ENCODE measurements around the gene CFAP54. TPM values are rescaled to one million over a fixed set of nuclear protein-coding genes. Genes with fewer than 3 reads are reported as not detected.

CFAP54 gene
- total RNA-seq, 1 donor from 2014 or later = 0.16 TPM

DNA sequence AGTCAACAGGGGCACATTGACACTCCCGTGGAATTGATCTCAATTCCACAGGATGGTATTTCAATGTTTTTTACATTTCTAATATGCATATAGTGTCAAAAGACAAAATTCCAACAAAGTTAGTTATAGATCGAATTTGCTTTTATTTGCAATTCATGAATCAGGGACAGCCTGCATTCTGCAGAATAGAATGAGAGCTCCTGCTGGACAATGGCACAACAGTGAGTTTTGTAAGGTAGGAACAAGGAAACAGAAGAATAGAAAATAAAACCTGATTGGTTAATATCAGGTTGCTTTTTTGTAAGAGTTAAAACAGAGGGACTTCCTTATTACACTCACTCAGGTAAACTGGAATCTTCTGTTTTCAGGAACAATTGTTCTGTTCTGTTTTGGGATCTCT is 384.8 kb downstream of the CFAP54 start:
- no peaks in the 10 kb centered on the region for H3K36me3 ChIP-seq
- no peak overlapping the region for H3K27ac ChIP-seq (replicated peaks)
- intact Hi-C loops (cut with micrococcal nuclease) = no loop called here
- peaks cover 7% of the 10 kb centered on the region for H3K27me3 ChIP-seq (ENCODE audit: low read depth)
- no peak for DNase-seq
- H3K4me3 ChIP-seq = no peak overlapping the region
- TF ChIP-seq, protein P1, sequence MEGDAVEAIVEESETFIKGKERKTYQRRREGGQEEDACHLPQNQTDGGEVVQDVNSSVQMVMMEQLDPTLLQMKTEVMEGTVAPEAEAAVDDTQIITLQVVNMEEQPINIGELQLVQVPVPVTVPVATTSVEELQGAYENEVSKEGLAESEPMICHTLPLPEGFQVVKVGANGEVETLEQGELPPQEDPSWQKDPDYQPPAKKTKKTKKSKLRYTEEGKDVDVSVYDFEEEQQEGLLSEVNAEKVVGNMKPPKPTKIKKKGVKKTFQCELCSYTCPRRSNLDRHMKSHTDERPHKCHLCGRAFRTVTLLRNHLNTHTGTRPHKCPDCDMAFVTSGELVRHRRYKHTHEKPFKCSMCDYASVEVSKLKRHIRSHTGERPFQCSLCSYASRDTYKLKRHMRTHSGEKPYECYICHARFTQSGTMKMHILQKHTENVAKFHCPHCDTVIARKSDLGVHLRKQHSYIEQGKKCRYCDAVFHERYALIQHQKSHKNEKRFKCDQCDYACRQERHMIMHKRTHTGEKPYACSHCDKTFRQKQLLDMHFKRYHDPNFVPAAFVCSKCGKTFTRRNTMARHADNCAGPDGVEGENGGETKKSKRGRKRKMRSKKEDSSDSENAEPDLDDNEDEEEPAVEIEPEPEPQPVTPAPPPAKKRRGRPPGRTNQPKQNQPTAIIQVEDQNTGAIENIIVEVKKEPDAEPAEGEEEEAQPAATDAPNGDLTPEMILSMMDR (IDR thresholded peaks at IDR 0.05; ENCODE audit: borderline replicate concordance) = no peak
- H3K9me3 ChIP-seq (replicated peaks) = peaks cover 12% of the 10 kb centered on the region
- H3K4me1 ChIP-seq = no peaks in the 10 kb centered on the region

DNA sequence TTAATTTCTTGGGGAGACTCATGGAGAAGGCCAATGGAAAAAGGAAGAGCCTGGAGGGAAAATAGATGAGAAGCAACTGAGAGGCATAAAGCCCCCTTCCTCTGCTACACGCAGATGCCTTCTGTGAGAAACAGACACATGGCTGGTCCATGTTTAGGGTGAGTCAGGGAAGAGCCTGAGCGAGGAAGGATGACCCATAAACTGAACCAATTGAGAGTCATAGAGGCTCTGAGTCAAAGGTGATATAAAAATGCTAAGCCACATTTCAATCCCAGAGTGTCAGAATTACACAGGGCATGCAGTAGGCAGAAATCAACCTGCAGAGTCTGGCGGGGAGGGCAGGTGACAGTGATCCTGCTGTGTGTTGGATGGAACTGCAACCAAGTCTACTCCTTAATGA is 387.6 kb downstream of the CFAP54 start:
- H3K9me3 ChIP-seq (replicated peaks) = peaks cover 8% of the 10 kb centered on the region
- H3K36me3 ChIP-seq = no peaks in the 10 kb centered on the region
- TF ChIP-seq, protein P1 (IDR thresholded peaks at IDR 0.05; ENCODE audit: borderline replicate concordance) = no peak
- H3K27ac ChIP-seq (replicated peaks) = no peak overlapping the region
- H3K4me1 ChIP-seq = no peaks in the 10 kb centered on the region
- H3K27me3 ChIP-seq (ENCODE audit: low read depth) = peaks cover 7% of the 10 kb centered on the region
- intact Hi-C loops (cut with micrococcal nuclease) = no loop called here
- no peak overlapping the region for H3K4me3 ChIP-seq
- DNase-seq = no peak

DNA sequence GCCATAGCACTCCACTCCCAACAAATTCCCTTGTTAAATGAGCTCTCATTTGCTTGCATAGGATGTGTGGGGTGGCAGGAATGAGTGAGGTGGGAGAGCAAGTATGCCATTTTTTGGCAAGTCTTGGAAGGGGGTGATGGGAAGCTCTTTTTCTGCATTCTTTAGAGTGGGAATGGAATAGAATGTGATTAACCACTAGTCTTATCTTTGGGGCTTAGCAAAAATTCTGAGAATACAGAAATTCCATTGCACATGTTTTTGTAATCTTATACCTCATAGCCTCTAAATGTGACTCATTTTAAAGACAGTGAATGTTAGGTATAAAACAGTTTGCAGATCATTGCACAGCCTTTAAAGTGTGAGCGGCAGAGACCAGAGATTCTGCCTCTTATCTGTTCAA is 389.3 kb downstream of the CFAP54 start:
- Histone ChIP-seq H3K9me3 (replicated peaks) (no peaks in the 10 kb centered on the region), H3K4me1 (no peaks in the 10 kb centered on the region), H3K4me3 (no peak overlapping the region), H3K36me3 (no peaks in the 10 kb centered on the region), H3K27ac (replicated peaks) (no peak overlapping the region), H3K27me3 (ENCODE audit: low read depth) (peaks cover 7% of the 10 kb centered on the region)
- intact Hi-C loops (cut with micrococcal nuclease) = no loop called here
- TF ChIP-seq, protein P1 (IDR thresholded peaks at IDR 0.05; ENCODE audit: borderline replicate concordance) = no peak
- DNase-seq = no peak

DNA sequence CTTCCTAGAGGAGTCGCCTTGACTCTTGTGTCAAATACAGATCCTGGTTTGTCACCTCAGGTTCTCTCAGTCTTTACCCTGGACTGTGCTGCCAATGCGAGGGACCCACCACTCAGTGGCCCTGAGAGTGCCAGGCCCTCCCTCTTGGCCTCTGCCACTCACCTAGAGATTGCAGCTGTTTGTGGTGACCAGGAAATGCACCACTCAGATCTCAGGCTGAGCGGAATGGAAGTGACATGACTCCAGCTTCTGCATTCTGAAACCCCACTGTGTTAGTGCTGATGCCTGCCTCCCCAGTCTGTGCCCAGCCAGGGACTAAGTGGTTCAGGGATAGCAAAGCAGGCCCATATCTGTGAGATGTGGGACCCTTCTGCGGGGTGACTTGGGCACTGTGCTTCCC is 389.9 kb downstream of the CFAP54 start:
- Histone ChIP-seq H3K36me3 (no peaks in the 10 kb centered on the region), H3K4me1 (no peaks in the 10 kb centered on the region), H3K27me3 (ENCODE audit: low read depth) (peaks cover 7% of the 10 kb centered on the region), H3K27ac (replicated peaks) (no peak overlapping the region), H3K4me3 (no peak overlapping the region), H3K9me3 (replicated peaks) (no peaks in the 10 kb centered on the region)
- no peak for DNase-seq
- TF ChIP-seq, protein P1 (IDR thresholded peaks at IDR 0.05; ENCODE audit: borderline replicate concordance) = no peak
- intact Hi-C loops (cut with micrococcal nuclease) = no loop called here

DNA sequence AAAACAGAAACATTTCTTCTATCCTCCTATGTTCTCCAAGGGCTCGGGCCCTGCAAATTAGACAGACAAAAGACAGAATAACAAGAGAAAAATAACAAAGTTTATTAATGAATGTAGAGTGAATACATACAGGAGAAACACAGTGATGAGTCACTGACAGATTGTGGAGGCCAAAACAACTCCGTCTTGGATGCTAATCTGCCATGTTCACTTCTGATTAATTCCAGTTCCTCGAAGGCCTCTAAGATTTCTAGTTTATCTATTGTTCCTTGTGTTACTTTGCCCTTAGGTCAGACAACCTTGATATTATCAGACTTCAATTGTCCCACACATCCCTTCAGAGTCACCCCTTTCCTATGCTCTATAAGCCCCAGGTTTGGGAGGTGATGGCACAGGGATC is 390.8 kb downstream of the CFAP54 start:
- Histone ChIP-seq H3K27me3 (ENCODE audit: low read depth) (peaks cover 2% of the 10 kb centered on the region), H3K9me3 (replicated peaks) (no peaks in the 10 kb centered on the region), H3K4me3 (no peak overlapping the region), H3K36me3 (no peaks in the 10 kb centered on the region), H3K27ac (replicated peaks) (no peak overlapping the region), H3K4me1 (no peaks in the 10 kb centered on the region)
- intact Hi-C loops (cut with micrococcal nuclease) = no loop called here
- DNase-seq = no peak
- TF ChIP-seq, protein P1 (IDR thresholded peaks at IDR 0.05; ENCODE audit: borderline replicate concordance) = no peak

DNA sequence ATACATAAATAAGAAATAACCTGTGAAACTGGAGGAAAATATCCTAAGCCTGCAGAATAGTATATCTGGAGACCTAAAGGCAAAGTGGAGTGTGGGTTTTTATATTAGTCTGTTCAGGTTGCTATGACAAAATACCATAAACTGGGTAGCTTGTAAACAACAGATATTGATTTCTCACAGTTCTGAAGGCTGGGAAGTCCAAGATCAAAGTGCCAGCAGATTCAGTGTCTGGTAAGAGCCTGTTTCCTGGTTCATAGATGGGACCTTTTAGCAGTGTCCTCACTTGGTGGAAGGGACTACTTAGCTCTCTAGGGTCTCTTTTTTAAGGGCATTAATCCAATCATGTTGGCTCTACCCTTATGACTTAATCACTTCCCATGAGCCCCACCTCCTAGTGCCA is 392.2 kb downstream of the CFAP54 start:
- no peak for DNase-seq
- no peak overlapping the region for H3K4me3 ChIP-seq
- no peak overlapping the region for H3K27ac ChIP-seq (replicated peaks)
- intact Hi-C loops (cut with micrococcal nuclease) = no loop called here
- H3K36me3 ChIP-seq = no peaks in the 10 kb centered on the region
- H3K27me3 ChIP-seq (ENCODE audit: low read depth) = no peaks in the 10 kb centered on the region
- H3K9me3 ChIP-seq (replicated peaks) = no peaks in the 10 kb centered on the region
- TF ChIP-seq, protein P1 (IDR thresholded peaks at IDR 0.05; ENCODE audit: borderline replicate concordance) = no peak
- H3K4me1 ChIP-seq = no peaks in the 10 kb centered on the region

Measured in left ventricle myocardium inferior (tissue), 1 donor.